ENCODE results near the gene TYSND1. TPM values are rescaled to one million over a fixed set of nuclear protein-coding genes. Genes with fewer than 3 reads are reported as not detected.
"Not testable (repeated sequence)": the region's sequence is repeated elsewhere in the genome, so short reads cannot be mapped to it uniquely, and the experiment has no call there.

The TYSND1 gene
- polyA plus RNA-seq, 3 donors, result 10.7 to 15.2 (median 12.1) TPM

DNA sequence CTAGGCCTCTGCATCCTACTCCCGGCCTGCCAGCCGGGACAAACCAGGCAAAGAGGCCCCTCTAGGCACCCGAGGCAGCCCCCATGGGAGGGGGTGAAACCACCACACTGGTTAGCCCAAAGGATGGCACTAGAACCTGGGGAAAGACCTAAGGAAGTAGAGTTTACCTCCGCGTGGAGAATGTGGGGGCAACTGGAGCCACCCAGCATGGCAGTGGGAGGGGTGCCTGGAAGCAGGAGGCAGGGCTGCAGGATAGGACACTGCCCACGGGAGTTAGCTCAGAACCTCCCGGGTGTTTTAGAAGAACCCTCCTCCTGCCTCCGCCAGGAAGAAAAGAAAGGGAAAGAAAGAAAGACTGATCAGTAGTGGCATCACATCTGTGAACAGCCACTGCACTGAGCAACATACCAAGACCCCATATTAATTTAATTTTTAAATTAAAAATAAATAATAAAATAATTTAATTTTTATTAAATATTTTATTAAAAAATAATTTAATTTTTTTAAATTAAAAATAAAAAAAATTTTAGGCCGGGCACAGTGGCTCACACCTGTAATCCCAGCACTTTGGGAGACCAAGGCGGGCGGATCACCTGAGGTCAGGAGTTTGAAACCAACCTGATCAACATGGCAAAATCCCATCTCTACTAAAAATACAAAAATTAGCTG lies 25.1 kb downstream of the TYSND1 start:
- DNase-seq (ENCODE audit: extremely low read depth in 1 of 11, low read depth in 9 of 11, low spot score in 4 of 11), result no peak

DNA sequence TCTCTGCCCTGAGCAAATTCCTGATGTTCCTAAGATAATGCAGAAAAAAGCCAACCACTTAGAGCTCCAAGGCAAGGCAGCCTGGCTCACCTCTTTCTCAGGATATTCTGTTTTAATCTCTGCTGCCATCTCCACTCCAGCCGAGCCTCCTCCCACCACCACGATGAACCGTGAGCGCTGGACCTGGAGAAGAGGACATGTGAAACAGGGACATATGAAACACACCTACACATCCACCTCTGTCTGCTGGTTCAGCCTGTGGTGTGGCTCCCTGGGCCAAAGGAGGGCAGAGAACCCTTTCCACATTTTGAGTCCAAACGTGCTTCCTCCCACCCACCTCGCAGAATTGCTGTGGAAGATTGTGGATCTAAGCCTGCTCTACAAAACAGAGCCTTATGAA lies 26.1 kb downstream of the TYSND1 start:
- DNase-seq (ENCODE audit: extremely low read depth in 1 of 11, low read depth in 9 of 11, low spot score in 4 of 11), result no peak

DNA sequence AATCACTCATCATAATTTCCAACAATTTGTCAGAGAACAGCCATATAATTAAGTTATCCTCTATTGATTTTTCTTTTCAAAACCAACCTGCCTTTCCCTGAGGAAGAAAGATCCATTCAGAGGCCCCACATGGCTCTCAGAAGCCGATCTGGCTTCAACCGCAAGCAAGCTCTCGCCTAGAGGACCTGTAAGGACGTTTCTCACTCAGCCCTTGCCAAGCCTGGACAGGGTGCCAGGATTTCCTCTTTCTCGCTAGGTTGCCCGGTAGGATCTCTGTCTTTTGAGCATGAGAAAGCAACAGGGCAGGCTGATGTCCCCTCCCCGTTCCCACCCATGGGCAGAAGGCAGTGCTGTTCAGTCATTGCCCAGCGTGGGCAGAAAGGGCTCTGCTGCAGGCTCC lies 26.9 kb downstream of the TYSND1 start:
- no peak for DNase-seq (ENCODE audit: extremely low read depth in 1 of 11, low read depth in 9 of 11, low spot score in 4 of 11)

DNA sequence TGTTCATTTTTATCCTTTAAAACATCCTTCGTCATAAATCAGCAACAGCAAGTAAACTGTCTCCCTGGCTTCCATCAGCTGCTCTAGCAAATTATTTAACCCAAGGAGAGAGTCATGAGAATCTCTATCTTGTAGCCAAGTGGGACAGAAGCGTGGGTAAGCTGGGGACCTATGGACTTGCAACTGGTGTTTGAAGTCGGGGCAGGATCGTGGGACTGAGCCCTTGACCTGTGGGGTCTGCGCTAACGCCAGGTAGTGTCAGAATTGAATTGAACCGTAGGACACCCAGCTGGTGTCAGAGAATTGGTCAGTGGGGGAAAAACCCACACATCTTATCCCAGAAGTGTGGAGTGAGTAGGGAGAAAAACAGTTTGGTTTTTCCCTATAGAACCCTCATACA lies 27.3 kb downstream of the TYSND1 start:
- DNase-seq (ENCODE audit: extremely low read depth in 1 of 11, low read depth in 9 of 11, low spot score in 4 of 11), result no peak

DNA sequence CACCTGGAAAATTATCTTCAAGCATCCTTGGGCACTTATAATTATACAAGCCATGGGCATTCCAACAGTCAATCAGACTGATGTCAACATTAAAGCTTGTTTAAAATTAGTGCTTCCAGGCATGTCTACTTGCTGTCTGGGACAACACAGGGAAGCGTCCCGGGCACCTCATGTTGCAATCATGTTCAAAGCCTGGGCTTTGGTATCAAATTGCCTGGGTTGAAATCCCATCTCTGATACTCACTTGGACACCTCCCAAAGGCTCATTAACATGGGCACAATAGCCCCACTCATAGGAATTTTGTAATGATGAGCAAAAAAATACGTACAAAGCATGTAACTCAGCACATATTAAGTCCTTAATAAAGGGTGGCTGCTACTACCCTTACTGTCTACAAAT lies 28.3 kb downstream of the TYSND1 start:
- no peak for DNase-seq (ENCODE audit: extremely low read depth in 1 of 11, low read depth in 9 of 11, low spot score in 4 of 11)

DNA sequence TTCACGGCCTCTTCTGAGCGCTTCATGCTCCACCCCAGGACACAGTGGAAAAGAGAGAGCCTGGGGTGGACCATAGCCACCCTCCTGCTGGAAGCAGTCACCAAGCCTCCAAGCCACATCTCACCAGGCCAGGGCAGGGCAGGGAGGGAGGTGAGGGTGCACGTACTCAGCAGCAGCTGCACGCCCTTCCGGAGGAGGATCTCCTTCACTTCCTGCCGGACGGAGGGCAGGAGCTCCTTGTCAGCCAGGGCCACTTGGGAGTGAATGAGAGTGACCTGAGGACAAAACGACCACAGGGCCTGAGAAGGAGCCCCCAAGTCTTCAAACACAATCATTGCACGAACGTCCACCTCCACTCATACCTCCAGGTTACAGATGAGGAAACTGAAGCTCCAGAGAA lies 28.9 kb downstream of the TYSND1 start:
- DNase-seq (ENCODE audit: extremely low read depth in 1 of 11, low read depth in 9 of 11, low spot score in 4 of 11), result no peak

DNA sequence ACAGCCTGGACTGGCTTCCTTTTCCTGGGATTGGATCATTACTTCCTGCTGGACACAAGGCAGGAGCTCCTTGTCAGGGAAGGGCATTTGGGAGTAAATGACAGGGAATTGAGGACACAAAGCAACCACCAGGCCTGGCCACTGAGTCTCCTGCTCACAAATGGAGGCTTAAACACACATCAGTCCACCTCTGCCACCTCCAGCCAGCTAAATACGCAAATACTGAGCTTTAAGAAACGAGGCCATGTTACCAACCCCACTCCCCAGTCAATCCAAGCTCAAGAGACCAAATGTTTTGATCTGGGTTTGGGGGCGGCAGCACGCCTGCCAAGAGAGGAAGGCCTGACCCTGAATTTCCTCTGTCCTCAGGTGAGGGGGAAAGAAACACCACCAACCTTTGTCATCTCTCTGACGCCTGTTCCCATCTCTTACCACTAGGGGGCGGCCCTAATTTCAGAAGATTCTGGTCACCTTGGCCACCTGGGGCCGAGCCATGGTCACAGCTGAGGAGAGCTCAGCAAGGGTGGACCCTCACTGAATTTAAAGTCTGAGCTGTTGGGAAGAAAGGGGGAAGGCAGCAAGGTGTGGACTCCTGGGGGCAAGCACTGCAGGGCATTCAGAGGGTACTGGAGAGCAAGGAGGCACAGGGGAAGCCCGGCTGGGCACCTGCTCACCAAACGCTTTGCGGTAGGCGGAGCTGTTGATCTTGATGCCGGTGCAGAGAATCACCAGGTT lies 30.4 kb downstream of the TYSND1 start:
- DNase-seq (ENCODE audit: extremely low read depth in 1 of 11, low read depth in 9 of 11, low spot score in 4 of 11), result peak in 3 of 11 donors; percentile 17 to 46 (median 38)

DNA sequence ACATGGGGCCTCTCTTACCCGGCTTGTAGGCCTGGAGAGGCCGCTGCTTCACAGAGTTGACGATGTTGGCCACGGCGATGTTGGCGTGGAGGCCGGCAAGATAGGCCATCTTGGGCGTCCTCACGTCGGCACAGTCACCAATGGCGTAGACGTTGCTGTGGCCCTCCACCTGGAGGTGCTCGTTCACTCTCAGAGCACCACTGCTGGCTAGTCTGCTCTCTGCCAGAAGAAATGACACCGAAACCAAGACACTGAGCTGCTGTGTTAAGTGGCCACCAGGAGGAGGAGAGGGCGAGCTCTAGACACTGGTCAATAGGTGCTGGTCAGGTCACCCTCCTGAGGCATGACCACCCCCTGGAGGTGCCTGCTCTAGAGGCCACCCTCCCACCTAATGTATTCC lies 31.6 kb downstream of the TYSND1 start:
- no peak for DNase-seq (ENCODE audit: extremely low read depth in 1 of 11, low read depth in 9 of 11, low spot score in 4 of 11)

DNA sequence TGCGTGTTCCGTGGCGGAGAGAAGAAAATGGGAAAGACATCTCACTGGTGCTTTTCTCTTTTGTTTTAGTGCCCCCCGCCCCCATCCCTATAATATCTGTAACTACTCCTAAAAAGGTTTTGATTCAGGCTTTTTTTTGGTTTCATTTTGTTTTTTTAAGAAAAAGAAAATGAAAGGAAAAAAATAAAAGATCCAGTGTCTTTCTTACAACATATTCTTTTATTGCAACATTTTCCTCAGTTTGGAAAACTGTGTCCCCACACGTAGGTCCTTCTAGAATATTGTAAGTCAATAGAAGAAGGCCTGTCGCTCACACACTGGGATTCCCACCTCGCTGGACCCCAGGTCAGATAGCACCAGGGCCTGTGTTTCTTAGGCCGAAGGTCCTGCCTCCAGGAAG lies 34.4 kb downstream of the TYSND1 start:
- DNase-seq (ENCODE audit: extremely low read depth in 1 of 11, low read depth in 9 of 11, low spot score in 4 of 11), result no peak

DNA sequence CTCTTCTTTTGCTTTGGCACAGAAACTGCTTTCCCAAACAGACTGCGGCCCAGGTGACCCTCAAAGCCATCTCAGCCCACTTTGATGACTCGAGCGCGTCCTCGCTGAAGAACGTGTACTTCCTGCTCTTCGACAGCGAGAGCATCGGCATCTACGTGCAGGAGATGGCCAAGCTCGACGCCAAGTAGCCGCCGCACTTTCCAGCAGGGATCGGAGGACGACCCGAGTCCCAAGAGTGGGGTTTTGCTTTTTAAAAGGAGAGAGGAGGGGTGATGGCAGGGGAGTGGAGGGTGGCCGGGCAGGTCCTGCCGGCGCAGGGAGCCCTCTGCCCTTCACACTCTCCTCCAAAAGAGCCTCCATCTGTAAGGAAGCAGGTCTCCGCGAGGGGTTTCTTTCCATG lies 35.0 kb downstream of the TYSND1 start:
- no peak for DNase-seq (ENCODE audit: extremely low read depth in 1 of 11, low read depth in 9 of 11, low spot score in 4 of 11)

DNA sequence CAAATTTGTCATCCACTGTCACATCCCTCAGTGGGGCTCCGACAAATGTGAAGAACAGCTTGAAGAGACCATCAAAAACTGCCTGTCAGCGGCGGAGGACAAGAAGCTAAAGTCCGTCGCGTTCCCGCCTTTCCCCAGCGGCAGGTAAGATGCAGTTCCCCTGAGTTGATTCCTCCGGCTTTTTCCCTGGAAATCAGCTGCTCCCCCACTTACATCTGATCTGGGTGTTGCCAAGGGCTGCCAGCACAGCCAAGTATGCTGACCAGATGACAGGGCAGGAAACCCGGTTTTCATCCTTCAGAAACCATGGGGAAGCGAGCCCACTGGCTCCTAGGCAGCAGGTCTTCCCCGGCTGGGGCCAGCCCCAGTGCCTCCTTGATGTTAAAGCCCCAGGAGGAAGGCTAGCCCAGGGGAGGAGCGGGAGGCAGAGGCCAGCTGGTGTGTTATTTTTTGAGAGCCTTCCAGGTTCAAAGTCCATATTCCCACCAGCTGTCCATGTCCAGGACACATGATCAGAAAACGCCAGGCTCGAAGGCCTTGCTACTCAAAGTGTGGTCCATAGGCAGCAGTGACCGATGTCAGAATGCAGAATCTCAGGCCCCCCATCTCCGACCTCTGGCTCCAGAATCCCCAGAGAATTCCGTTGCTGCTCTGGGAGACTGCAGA lies 37.3 kb downstream of the TYSND1 start:
- no peak for DNase-seq (ENCODE audit: extremely low read depth in 1 of 11, low read depth in 9 of 11, low spot score in 4 of 11)

DNA sequence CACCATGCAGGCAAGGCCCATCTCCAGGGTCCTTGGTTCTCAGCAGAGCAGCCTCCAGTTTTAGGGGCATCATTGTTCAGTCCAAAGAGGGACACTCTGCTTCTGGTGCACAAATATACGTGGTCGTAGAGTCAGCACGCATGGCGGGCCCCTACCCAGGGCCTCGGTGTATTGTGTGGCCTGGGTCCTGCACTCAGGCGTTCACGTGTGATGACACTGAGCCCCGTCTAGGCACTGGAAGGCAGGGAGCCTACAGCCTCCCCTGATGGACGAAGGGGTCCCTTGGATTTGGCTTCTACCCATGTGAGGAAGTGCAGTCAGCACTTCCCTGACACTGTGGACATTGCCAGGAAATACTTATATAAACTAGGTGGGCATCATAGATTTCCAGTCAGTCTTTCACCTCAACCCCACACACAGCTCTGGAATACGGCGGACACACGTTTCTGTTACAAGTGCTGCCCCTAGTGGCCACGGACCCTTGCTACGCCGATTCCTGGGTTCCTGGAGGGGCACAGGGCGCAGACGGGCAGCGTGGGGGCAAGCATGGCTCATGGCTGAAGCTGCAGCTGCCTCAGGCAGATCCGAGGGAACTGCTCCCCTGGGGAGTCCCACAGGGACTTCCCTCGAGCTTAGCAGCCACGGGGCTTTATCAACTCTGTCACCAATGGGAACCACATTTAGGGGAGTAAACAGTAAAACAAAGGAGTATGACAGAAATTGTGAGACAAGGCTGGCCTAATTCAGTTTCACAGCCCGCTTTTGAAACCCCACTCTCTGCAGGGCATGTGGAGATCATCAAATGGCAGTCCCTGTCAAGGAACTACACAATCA lies 39.3 kb downstream of the TYSND1 start:
- DNase-seq (ENCODE audit: extremely low read depth in 1 of 11, low read depth in 9 of 11, low spot score in 4 of 11), result no peak

DNA sequence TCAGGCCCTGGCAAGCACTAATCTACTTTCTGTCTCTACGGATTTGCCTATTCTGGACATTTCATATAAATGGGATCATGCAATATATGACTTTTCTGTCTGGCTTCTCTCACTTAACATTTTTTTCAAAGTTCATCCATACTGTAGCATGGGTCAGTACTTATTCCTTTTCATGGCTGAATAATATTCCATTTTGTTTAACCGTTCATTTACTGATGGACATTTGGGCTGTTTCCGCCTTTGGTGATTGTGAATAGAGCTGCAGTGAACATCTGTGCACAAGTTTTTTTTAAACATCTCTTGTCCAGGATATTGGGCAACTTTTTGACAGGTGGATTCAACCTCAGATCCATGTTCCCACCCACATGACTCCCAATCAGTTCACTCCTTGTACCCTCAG lies 44.8 kb downstream of the TYSND1 start:
- DNase-seq (ENCODE audit: extremely low read depth in 1 of 11, low read depth in 9 of 11, low spot score in 4 of 11), result no peak

DNA sequence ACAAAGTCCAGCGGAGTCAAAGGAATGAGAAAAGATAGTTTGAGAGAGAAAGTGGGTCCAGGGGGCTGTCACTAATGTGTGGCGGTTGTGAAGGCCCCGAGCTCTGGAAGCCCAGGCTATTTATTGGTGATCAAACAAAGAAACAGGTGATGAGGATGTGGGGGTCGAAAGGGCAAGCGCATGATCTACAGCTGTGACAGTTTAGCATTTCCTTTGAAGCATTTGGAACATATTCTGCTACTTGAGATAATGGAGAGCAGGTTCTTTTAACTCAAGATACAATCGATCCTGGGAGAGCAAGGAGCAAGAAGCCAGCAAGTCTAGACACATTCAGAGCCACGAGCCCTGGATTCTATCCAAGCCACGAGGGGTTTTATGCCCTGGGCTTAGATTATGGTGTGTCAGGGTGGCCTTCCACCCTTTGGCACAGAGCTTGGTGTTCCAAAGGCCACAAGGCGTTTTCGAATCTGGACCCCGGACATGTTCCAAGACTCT lies 45.4 kb downstream of the TYSND1 start:
- not testable (repeated sequence) for DNase-seq (ENCODE audit: extremely low read depth in 1 of 11, low read depth in 9 of 11, low spot score in 4 of 11)

DNA sequence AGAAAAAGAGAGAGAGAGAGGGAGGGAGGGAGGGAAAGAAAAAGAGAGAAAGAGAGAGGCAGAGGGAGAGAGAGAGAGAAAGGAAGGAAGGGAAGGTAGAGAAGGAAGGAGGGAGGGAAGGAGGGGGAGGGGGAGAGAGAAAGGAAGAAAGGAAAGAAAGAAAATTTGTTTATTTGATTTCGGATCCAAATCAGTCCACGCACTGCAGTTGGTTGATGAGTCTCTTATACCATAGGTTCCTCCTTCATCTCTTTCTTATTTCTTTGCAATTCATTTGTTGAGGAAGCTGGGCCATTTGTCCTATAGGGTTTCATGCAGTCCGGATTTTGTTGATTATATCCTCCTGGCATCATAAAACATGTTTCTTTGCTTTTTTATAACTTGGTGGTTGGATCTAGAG lies 48.2 kb downstream of the TYSND1 start:
- no peak for DNase-seq (ENCODE audit: extremely low read depth in 1 of 11, low read depth in 9 of 11, low spot score in 4 of 11)

DNA sequence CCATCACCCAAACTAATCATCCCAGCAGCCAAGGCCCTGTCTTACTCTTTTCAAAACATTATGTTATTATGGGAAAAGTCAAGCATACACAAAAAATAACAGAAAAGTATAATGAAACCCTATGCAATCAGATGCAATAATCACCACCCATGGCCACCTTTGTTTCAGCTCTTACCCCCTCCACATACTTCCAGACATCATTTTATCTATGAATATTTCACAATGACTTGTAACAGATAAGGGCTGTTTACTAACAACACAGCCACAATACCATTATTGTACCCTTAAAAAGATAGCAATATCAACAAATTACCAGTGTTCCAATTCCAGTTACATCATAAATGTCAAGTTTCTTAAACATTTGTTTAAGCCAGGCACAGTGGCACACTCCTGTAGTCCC lies 49.0 kb downstream of the TYSND1 start:
- no peak for DNase-seq (ENCODE audit: extremely low read depth in 1 of 11, low read depth in 9 of 11, low spot score in 4 of 11)

DNA sequence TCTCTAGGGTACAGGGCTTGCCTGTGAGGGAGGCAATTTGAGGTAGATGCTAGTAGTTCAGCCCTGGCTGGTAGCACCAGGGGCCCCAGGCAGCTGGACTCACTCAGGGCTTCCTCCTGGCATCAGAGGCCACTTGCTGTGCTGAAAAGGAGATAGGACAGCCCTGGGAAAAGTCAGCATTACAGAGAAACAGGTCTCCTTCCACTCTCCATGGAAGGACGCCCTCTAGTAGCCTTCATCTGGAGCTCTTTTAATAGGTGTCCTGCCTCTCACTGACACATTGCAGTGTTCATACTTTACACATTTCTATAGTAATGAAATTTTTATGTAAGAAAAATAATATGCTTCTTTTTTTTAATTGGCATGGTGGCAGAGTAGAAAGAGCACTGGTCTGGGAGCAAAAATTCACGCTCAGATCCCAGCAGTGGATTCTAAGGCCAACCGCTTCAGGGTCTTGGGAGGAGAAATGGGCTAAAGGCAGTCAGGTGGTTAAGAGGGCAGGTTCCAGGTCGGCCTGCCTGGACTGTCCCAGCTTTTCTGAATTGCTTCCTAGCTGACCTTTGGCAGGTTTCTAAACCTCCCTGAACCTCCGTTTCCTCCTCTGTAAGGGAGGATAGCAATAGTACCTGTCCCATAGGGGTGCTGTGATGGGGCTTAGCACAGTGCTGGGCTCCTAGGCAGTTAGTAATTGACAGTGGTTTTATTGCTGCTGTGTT lies 49.6 kb downstream of the TYSND1 start:
- no peak for DNase-seq (ENCODE audit: extremely low read depth in 1 of 11, low read depth in 9 of 11, low spot score in 4 of 11)

DNA sequence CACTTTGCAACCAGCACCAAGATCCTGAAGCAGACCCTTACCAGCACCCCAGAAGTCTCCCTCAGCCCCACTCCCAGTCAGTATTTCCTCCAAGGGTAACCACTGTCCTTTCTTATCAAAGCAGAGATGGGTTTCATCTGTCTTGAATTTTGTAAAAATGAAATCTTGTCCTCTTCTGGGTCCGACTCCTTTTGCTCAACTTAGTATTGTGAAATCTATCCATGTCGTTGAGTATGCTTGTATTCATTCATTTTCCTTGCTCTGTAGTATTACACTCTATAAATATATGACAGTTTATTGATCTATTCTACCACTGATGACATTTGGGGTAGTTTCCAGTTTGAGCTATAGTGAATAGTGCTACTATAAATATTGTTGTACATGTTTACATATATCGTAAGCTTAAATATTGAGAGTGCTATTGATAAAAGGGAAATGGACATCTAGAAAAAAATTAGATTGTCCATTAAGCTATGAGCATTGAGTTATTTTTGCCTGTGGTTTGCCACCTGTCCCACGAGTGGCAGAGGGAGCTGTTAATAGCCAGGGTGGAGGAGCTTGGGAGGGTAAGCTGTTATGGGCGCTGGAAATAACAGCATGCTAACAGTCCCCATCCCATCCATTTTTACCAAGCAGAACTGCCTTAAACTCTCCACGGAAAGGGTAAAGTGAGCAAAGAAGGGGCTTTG lies 50.3 kb downstream of the TYSND1 start:
- no peak for DNase-seq (ENCODE audit: extremely low read depth in 1 of 11, low read depth in 9 of 11, low spot score in 4 of 11)
